Stimulated activated CD8-positive, alpha-beta memory T cell treated with anti-CD3 and anti-CD28 coated beads, Interleukin-15, amount 100 ng/mL, for 1 hour (primary cell): ENCODE measurements around the gene SGIP1.

Source experiments
- DNase-seq: peaks from one replicate; pipeline ENCODE4 v3.0.0-alpha.2; 2020; ENCODE audit warnings: low read depth

The SGIP1 gene

GRCh38 chr1:66533804-66534740 lies at the start of gene SGIP1:
SGIP1 (plus strand) TSS chr1:66534153; CDS start chr1:66534359, 206 bp downstream.
- no peak for DNase-seq

GRCh38 chr1:66489151-66489550 lies 44.8 kb upstream of the SGIP1 start:
- no peak for DNase-seq

- DNase-seq: no peak
Measured at GRCh38 chr1:66489972-66490601, 43.9 kb upstream of the SGIP1 start.

GRCh38 chr1:66490816-66491215 lies 43.1 kb upstream of the SGIP1 start:
- no peak for DNase-seq

- DNase-seq: no peak
Measured at GRCh38 chr1:66492424-66492823, 41.5 kb upstream of the SGIP1 start.

GRCh38 chr1:66493731-66494130 lies 40.2 kb upstream of the SGIP1 start:
- no peak for DNase-seq

- DNase-seq: no peak
Measured at GRCh38 chr1:66494482-66494881, 39.5 kb upstream of the SGIP1 start.

GRCh38 chr1:66495495-66495894 lies 38.5 kb upstream of the SGIP1 start:
- no peak for DNase-seq

- no peak for DNase-seq
Measured at GRCh38 chr1:66497910-66498309, 36.0 kb upstream of the SGIP1 start.

GRCh38 chr1:66500301-66500700 lies 33.7 kb upstream of the SGIP1 start:
- DNase-seq: no peak

GRCh38 chr1:66502086-66502485 lies 31.9 kb upstream of the SGIP1 start:
- DNase-seq: no peak

GRCh38 chr1:66503841-66504470 lies 30.0 kb upstream of the SGIP1 start:
- DNase-seq: no peak

GRCh38 chr1:66505671-66506392 lies 28.1 kb upstream of the SGIP1 start:
- DNase-seq: no peak

- no peak for DNase-seq
Measured at GRCh38 chr1:66506393-66506687, 27.6 kb upstream of the SGIP1 start.

- no peak for DNase-seq
Measured at GRCh38 chr1:66506991-66507390, 27.0 kb upstream of the SGIP1 start.

- no peak for DNase-seq
Measured at GRCh38 chr1:66510407-66510806, 23.5 kb upstream of the SGIP1 start.

GRCh38 chr1:66511118-66511517 lies 22.8 kb upstream of the SGIP1 start:
- no peak for DNase-seq

GRCh38 chr1:66517959-66518358 lies 16.0 kb upstream of the SGIP1 start:
- DNase-seq: no peak

GRCh38 chr1:66518654-66519053 lies 15.3 kb upstream of the SGIP1 start:
- DNase-seq: no peak

GRCh38 chr1:66519992-66520391 lies 14.0 kb upstream of the SGIP1 start:
- DNase-seq: no peak

GRCh38 chr1:66520655-66521054 lies 13.3 kb upstream of the SGIP1 start:
- DNase-seq: no peak

- no peak for DNase-seq
Measured at GRCh38 chr1:66521721-66522365, 12.1 kb upstream of the SGIP1 start.
